ENCODE results near the gene QRICH1.

DNA sequence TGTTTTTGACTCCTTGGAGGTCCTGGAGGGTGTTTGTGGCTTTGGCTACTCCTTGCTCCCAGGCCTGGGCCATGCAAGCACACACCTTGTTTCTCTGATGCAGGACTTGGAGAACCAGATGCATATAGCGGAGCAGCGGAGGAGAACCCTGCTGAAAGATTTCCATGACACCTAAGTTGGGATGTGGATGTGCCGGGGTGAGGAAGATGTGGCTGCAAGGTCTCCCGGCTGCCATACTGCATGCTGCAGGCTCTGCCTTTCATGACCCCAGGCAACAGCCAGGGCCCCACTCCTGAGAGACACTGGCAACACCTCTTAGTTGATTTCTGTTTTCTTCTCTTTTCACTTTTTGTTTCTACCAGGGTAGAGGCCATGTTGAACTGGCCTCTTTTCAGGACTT, 110.8 kb downstream of the QRICH1 start:
- no peak for TF ChIP-seq CTCF (conservative IDR thresholded peaks at IDR 0.05; ENCODE audit: low read length)
- no peak for TF ChIP-seq EZH2phosphoT487 (IDR thresholded peaks at IDR 0.05; ENCODE audit: borderline replicate concordance, low read depth, low read length)
